DMS114 treated with DMSO at 0.1 percent for 48 hours (cell line): ENCODE measurements around the gene URB2.
"Not testable (repeated sequence)": the region's sequence is repeated elsewhere in the genome, so short reads cannot be mapped to it uniquely, and the experiment has no call there.

Experiments used
- DNase-seq: peaks from one replicate; lab custom pipeline; 2025; ENCODE audit not compliant: unreplicated experiment; lab: John Stamatoyannopoulos, UW

URB2 gene

DNA sequence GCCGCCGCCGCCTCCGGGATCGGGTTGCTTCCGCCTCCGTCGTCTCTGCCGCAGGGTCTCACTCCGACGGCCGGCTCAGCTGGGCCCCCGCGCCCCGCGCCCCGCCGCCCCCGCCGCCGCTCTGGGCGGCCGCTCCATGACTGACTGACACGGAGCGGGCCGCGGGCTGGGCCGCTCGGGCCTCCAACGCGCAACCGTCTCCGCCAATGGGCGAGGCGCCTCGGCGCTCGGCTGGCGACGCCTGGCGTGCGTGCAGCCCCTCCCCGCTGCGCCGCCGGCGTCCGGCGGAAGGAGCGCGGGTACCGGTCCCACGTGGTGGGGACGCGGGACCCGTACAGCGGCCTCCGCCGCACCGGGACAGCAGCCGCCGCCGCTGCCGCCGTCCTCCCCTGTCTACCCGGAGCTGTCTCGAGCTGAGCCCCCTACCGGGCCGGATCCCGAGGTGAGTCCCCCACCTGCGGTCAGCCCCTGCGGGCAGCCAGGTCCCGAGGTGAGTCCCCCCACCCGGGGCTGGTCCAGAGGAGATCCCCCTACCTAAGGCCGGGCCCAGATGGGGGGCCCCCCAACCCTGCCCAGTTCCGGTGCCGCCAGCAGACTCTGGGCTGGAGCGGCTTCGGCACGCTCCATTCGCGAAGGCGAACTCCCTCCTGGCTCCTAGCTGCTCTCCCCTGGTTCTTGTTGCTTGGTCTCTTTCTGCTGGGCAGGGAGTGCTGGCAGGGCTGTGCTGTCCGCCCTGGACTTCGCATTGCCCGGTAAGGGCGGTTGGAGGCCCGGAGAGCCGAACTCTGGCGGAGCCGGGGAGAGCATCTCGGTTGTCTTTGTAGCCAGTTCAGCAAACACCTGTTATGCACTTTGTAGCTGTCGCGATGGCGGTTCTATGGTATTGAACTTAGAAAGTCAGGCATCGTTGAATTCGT lies at the start of gene URB2, which contains the start of gene TAF5L:
Gene URB2, plus strand, starts transcription at position 333 of the 917 bp plus-strand sequence. CDS start 1,387 bp downstream, outside the sequence.
Gene TAF5L, minus strand, starts transcription at position 208 of the 917 bp plus-strand sequence. CDS start 11,640 bp downstream, outside the sequence.
- DNase-seq = peak; percentile 71

DNA sequence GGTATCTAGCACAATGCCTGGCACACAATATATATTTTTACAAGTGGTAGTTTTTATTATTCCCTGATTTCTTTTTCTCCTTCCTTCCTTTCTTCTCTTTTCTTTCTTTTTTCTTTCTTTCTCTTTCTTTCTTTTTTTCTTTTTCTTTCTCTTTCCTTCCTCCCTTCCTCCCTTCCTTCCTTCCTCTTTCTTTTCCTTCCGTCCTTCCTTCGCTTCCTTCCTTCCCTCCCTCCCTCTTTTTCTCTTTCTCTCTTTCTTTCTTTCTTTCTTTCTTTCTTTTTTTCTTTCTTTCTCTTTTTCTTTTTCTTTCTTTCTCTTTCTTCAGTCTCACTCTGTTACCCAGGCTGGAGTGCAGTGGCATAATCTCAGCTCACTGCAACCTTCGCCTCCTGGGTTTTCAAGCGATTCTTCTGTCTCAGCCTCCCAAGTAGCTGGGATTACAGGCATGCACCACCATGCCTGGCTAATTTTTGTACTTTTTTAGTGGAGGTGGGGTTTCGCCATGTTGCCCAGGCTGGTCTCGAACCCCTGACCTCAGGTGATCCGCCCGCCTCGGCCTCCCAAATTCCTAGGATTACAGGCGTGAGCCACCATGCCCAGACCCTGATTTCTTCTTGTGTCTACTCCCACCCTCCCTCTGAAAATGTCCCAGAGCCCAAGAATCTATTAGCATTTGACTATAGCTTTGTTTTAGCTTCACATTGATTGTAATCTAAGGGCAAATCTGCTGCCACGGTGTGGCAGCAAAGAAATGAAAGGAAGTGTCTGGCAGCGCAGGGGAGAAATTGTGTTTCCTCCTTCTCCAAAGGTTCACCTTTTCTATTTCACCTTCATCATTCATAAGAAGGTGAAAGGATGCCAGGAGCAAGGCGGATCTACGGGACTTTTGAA lies 47.6 kb upstream of the URB2 start:
- no peak for DNase-seq

- DNase-seq = no peak
These were observed 46.9 kb upstream of the URB2 start for GRCh38 chr1:229579059-229579673.

DNA sequence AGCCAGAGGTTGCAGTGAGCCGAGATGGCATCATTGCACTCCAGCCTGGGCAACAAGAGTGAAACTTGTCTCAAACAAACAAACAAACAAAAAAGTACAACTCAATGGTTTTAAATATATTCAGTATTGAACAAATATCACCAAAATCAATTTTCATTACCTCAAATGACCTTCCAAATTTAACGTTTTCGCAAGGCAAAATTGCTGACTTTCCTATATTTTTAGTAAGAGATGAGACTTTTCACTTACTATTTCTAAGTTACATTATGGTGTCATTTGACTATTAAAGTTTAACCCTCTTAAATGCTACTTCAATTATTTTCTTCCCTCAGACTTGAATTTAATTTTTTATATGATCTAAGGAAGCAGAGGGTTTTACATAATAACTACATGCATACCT lies 44.6 kb upstream of the URB2 start:
- no peak for DNase-seq

DNA sequence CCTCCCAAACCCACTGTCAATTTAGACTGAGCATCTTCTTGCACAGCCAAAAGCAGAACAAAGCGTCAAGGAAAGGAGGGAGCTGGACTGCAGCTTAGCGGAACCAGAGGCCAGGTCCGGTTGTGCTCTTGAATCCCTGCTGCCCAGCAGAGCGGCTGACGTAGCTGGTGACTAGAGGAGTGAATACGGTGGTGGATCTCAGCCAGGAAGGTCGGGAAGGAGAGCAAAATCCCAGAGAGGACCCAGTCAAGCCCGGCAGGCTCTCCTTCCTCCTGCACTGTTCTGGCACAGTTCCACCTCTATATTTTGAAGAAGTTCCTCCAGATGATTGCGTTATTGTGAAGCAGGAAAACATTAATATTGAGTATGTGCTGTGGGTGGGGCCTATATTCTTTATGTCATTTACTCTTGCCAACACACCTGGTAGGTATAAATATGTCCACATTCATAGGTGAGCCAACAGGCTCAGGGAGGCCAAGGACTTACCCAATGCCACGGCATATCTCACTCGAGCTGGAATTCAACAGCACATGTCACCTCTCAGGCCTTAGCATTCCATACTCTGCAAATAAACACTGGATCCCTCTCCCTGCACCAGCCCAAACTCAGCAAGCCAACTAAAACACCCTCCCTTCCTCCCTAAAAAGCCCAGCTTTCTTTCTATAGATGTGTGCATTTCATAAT lies 43.9 kb upstream of the URB2 start:
- DNase-seq = no peak

DNA sequence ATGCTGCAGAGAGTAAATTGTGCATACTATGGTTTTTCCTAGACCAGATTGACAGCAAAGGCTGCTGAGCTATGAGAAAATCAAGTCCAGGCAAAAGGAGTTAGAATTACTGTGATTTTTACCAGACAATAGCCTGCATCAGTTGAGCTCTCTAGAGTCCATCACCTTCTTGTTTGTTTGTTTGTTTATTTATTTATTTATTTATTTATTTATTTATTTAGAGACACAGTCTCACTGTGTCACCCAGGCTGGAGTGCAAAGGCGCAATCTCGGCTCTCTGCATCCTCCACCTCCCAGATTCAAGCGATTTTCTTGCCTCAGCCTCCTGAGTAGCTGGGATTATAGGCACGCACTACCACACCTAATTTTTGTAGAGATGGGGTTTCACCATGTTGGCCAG lies 43.3 kb upstream of the URB2 start:
- no peak for DNase-seq

- no peak for DNase-seq
These were observed 40.7 kb upstream of the URB2 start for GRCh38 chr1:229585338-229585737.

DNA sequence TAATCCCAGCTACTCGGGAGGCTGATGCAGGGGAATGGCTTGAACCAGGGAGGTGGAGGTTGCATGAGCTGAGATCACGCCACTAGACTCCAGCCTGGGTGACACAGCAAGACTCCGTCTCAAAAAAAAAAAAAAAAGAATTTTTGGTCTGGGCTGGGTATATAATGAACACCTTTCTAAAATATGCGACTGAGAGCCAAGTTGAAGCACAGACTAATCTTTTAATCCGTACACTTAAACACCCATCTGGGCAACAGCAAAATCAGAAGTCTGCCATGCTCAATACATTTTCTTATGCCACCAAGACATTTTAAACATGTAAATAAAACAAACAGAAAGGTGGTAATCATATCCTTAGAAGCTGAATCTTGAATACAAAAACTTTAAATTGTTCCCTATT lies 35.9 kb upstream of the URB2 start:
- DNase-seq = no peak

GRCh38 chr1:229593800-229594199 lies 32.2 kb upstream of the URB2 start:
- DNase-seq = no peak

DNA sequence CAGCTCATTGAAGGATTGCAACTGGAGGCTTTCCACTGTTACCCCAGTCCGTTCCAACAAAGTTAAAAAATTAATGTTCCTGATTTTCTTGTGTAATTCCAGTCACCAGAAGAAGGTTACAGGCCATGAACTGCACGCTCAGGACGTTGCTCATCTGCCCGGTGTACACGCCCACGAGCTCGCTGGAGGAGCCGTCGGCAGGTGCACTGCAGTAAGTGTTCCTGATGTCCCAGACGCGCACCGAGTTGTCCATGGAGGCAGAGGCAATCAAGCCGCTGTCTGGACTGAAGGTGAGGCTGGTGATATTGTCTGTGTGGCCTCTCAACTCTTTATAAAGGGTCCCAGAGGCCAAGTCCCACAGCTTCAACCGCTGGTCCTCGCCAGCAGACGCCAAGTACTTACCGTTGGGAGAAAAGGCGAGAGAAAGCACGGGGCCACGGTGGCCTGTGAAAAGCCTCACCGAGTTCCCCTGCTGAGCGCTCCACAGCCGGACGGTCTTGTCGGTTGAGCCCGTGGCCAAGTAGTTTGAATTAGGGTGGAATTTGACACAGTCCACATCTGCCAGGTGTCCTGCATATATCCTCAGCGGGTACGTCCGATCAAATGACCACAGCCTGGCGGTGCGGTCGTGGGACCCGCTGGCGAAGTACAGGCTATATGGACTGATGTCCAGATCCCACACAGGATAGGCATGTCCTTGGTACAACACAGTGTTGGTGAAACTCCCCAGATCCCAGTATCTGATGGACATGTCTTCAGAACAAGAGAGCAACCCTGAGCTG lies 31.6 kb upstream of the URB2 start:
- DNase-seq = no peak

DNA sequence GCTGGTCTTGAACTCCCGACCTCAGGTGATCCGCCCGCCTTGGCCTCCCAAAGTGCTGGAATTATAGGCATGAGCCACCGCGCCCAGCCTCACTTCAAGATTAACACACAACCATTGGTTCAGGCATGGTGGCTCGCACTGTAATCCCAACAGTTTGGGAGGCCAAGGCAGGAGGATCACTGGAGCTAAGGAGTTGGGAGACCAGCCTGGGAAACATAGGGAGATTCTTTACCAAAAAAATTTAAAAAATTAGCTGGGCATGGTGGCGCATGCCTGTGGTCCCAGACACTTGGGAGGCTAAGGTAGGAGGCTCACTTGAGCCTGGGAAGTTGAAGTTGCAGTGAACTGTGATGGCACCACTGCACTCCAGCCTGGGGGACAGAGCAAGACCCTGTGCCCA lies 30.2 kb upstream of the URB2 start:
- not testable (repeated sequence) for DNase-seq

DNA sequence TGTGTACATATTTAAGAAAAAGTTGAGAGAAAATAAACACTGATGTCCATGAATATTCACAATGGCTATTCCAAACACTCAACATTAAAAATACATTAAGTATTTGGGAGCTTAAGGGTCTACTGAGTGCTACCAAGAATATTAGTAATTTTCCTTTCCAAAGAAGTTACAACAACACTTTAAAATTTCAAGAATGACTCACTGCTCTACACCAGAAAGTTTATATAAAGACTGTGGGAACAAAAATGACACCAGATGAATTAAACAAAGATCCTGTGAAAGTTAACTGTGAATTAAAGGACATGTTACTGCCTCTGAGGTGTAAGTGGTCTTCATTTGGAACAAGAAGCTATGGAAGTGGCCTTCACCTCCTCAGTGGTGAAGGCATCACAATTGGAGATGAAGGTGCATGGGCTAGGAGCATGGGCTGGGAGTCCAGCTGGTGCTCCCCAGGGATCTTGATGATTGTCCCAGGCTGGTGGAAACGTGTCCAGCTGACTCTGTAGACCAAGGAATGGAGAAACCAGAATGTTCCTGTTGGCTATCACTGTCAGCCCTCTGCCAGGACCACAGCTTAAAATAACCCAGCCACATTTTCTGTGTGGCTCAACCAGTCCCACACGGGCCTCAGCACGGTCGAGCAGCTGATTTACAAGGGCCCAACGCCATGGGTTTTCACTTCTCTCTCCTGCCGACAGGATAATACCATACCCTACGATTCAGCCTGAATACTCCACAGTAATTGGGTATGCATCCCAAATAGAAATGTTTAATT lies 28.9 kb upstream of the URB2 start:
- no peak for DNase-seq

DNA sequence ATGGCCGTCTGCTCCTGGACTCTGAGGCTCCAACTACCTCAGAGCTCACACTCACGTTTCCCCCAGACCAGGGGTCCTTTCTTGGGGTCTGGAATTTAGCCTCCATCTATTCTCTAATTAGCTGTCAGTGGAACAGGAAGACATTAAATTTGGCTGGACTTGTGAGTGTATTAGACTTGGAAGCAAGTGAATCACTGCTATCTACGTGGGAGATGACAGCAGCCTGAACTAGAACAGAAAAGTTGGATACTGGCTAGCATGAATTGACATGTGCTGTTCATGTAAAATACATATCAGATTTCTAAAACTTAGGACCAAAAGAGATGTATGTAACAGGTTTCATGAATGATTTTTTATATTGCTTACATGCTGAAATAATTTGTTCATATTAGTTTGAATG lies 28.2 kb upstream of the URB2 start:
- no peak for DNase-seq

DNA sequence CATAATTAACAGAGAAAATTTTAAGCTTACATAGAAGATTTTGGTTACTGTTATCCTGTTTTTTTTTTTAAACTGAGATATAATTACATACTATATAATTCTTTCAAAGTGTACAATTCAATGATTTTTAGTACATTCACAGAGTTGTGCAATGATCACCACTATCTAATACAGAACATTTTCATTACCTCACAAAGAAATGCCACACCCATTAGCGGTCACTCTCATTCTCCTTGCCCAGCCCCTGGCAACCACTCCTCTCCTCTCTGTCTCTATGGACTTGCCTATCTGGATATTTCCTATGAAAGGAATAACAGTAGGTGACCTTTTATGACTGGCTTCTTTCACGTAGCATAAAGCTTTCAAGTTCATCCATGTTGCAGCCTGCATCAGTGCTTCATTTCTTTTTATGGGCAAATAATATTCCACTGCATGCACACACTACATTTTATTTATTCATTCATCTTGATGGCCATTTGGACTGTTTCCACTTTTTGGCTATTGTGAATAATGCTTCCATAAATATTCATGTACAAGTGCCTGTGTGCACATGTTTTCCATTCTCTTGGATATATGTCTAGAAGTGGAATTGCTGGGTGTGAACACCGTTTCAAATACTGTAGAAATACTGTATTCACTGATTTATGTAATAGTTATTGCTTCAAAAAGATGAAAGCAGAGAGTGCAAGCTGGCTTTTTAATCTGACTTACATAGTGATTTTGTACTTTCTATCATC lies 26.7 kb upstream of the URB2 start:
- DNase-seq = no peak

GRCh38 chr1:229600229-229600628 lies 25.8 kb upstream of the URB2 start:
- DNase-seq = no peak

DNA sequence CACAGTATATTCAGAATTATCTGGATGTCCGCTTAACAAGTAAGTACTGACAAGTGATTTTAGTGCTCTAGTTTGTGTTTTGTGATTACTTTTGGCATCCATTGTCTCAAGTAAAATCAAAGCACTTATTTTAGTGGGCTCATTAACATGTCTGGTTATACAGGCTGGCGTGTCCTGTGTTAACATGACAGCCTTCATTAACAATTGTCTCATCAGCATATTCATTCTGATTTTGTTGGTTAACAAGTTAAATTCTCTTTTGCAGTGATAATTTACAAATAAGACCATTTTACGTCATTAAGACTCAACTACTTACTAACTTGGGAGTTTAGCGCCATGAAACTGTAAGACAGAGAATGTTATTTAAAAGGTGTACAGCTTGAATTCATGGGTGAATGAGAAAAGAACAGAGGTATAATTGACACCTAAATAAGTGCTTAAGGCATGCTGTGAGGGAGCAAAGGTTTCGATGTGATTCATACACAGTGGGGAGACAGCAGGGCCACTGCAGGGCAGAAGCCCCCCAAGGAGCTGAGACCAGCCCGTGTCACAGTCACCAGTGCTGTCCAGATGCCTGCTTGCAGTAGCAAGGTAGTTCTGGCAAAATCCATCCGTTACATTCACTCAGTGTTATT lies 22.6 kb upstream of the URB2 start:
- no peak for DNase-seq

- DNase-seq = no peak
These were observed 18.7 kb upstream of the URB2 start for GRCh38 chr1:229607370-229607769.

GRCh38 chr1:229608590-229608989 lies 17.5 kb upstream of the URB2 start:
- no peak for DNase-seq
